ENCODE data around the gene STK32B. TPM values are rescaled to one million over a fixed set of nuclear protein-coding genes. Genes with fewer than 3 reads are reported as not detected.

The STK32B gene
- polyA plus RNA-seq, 1 of the 3 experiments (the other 2 are of a cell fraction): 0.20 TPM

DNA sequence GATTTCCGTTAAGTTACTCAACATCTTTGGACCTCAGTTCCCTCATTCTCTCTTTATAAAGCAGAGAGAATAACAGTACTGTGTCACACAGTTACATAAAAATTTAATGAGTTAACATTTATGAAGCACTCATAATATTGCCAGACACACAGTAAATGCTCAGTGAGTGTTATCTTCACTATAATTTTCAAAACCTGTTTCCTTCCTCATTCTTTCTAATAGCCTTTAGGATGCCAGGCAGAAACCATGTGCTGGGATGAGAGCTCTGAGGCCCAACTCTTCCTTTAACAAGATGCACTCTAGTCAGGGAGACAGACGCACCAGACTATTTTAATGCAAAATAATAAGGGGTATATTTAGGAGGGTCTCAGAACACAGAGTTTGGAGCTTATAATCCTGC is 208.2 kb downstream of the STK32B start:
- CTCF ChIA-PET: interaction anchor here (1.5 kb wide), 1 partner anchor 9 kb away, joined by 3 read pairs; no protein-coding TSS in a partner anchor

More for the DNA sequence above, 208.2 kb downstream of the STK32B start:
- H3K36me3 ChIP-seq (replicated peaks in 1 of 2; ENCODE audit: control insufficient read depth in 1 of 2, insufficient read depth in 2 of 2, low read length in 1 of 2): no peaks in the 10 kb centered on the region
- H3K4me1 ChIP-seq (ENCODE audit: control insufficient read depth in 1 of 2, insufficient read depth in 2 of 2, low read depth in 1 of 2, low read length in 1 of 2): no peaks in the 10 kb centered on the region
- H3K4me3 ChIP-seq (ENCODE audit: low read depth in 2 of 2, low read length in 1 of 2): no peak overlapping the region
- no peak overlapping the region for H2AFZ ChIP-seq (ENCODE audit: low read depth)
- no peak for TF ChIP-seq CTCF (IDR thresholded peaks at IDR 0.05)
- TF ChIP-seq CHD2 (IDR thresholded peaks at IDR 0.05; ENCODE audit: low read length, partially characterized antibody): no peak
- TF ChIP-seq EZH2phosphoT487 (IDR thresholded peaks at IDR 0.05; ENCODE audit: borderline replicate concordance, low read depth): no peak
- no peak for TF ChIP-seq SIN3A (IDR thresholded peaks at IDR 0.05; ENCODE audit: borderline replicate concordance, low read depth, low read length)
- TF ChIP-seq NFIC (IDR thresholded peaks at IDR 0.05; ENCODE audit: borderline replicate concordance): no peak
- no peak for TF ChIP-seq EP300 (IDR thresholded peaks at IDR 0.05; ENCODE audit: borderline replicate concordance in 1 of 2, low read depth in 1 of 2, low read length in 1 of 2)
- TF ChIP-seq JUND (IDR thresholded peaks at IDR 0.05): no peak
- TF ChIP-seq MXI1 (IDR thresholded peaks at IDR 0.05; ENCODE audit: low read depth, low read length): no peak
- TF ChIP-seq NRF1 (IDR thresholded peaks at IDR 0.05; ENCODE audit: low read depth, low read length): no peak
- TF ChIP-seq USF2 (IDR thresholded peaks at IDR 0.05; ENCODE audit: borderline replicate concordance, low read depth, low read length): no peak
- TF ChIP-seq, protein P1, sequence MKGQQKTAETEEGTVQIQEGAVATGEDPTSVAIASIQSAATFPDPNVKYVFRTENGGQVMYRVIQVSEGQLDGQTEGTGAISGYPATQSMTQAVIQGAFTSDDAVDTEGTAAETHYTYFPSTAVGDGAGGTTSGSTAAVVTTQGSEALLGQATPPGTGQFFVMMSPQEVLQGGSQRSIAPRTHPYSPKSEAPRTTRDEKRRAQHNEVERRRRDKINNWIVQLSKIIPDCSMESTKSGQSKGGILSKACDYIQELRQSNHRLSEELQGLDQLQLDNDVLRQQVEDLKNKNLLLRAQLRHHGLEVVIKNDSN (IDR thresholded peaks at IDR 0.05; ENCODE audit: borderline replicate concordance, low read depth): no peak
- TF ChIP-seq POLR2AphosphoS5 (IDR thresholded peaks at IDR 0.05; ENCODE audit: low read depth, low read length): no peak
- no peak for TF ChIP-seq MEF2A (IDR thresholded peaks at IDR 0.05; ENCODE audit: borderline replicate concordance, low read depth)
- TF ChIP-seq YY1 (IDR thresholded peaks at IDR 0.05; ENCODE audit: low read depth): no peak
- TF ChIP-seq TEAD4 (IDR thresholded peaks at IDR 0.05; ENCODE audit: borderline replicate concordance, insufficient read depth): no peak
- TF ChIP-seq ELF1 (IDR thresholded peaks at IDR 0.05): no peak
- TF ChIP-seq IRF3 (IDR thresholded peaks at IDR 0.05; ENCODE audit: low read depth, low read length): no peak
- H3K27ac ChIP-seq (ENCODE audit: low read depth in 2 of 2, low read length in 1 of 2): no peak overlapping the region
- 15% methylated on average over 2 of the region's 2 CpGs for WGBS (ENCODE audit: low lambda C conversion rate)
- DNase-seq: no peak
- no peaks in the 10 kb centered on the region for H3K9me2 ChIP-seq
- no peaks in the 10 kb centered on the region for H3K9me3 ChIP-seq
- POLR2A ChIA-PET: no interaction called here
- no peak overlapping the region for H3K9ac ChIP-seq
- no peak overlapping the region for H3K4me2 ChIP-seq
- no peaks in the 10 kb centered on the region for H4K20me1 ChIP-seq (ENCODE audit: insufficient read depth)
- no peaks in the 10 kb centered on the region for H3K27me3 ChIP-seq (ENCODE audit: insufficient read depth)
- no peaks in the 10 kb centered on the region for H3K79me2 ChIP-seq (ENCODE audit: insufficient read depth)
- H3F3A ChIP-seq (replicated peaks; ENCODE audit: insufficient read depth): no peaks in the 10 kb centered on the region

Measured in SK-N-SH (cell line).